Loucy (cell line): Measurements from ENCODE around the gene TRIO.

ENCODE experiments used
- CTCF ChIP-seq: fragments of 200-600 bp; sonication (generic); conservative IDR thresholded peaks from 2 replicates; pipeline ENCODE4 v1.5.1; 2014; ENCODE audit warnings: mild to moderate bottlenecking, antibody characterized with exemption, low read length
- EZH2phosphoT487 ChIP-seq: fragments of 200-600 bp; IDR thresholded peaks from 2 replicates; pipeline ENCODE4 v1.6.1; 2018; ENCODE audit warnings: antibody characterized with exemption, mild to moderate bottlenecking, moderate library complexity, borderline replicate concordance

DNA sequence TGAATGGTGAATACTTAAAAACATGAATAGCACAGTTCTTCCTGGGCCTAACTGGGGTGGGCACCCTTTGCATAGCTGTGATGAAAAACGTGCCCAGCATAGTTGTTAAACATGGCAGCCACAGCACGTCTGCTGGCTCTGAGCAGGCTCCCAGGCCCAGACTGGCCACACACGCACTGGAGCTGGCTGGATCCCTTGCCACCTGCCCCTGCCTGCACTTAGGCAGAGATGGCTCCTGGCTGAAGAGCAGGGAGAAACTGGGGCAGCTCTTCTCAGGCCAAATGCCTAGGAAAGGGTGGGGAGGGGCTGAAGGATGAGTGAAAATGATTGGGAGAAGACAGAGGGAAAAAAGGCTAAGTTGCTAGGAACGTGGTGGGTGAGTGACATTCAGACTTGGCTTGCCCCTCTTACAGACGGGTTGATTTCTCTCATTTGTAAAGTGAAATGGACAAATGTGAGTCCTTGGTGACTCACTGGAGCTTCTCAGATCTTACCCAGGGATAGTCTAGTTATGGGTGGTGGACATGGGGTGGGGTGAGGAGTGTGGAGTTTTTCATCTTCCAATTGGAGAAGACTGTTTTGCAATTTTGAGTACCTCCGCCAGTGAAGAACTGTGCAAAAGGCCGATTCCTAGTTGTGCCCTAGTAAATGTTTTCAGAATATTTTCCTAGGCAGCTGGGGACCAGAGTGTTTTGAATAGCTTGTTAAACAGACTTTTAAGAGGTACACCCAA lies 42.4 kb downstream of the TRIO start:
- no peak for TF ChIP-seq CTCF
- no peak for TF ChIP-seq EZH2phosphoT487
